CD4-positive, alpha-beta T cell (primary cell): ENCODE results near the gene ST3GAL3. TPM values are rescaled to one million over a fixed set of nuclear protein-coding genes. Genes with fewer than 3 reads are reported as not detected.

Experiments used
- ATAC-seq: fragments of 200-7000 bp; cut with Tn5 transposase; one replicate; pipeline ENCODE4 v1.10.0; 2022; ENCODE audit warnings: mild to moderate bottlenecking; ENCODE audit not compliant: poor library complexity
- CTCF ChIA-PET: fragments of 350-600 bp; sonication (Branson Sonifier 250); formaldehyde crosslinking; loops from one replicate; lab custom pipeline; 2021; ENCODE audit warnings: antibody characterized with exemption, inconsistent platforms; lab: Charles Lee
- POLR2A ChIA-PET: fragments of 350-600 bp; sonication (Branson Sonifier 250); formaldehyde crosslinking; loops from one replicate; lab custom pipeline; 2021; ENCODE audit warnings: antibody characterized with exemption, inconsistent platforms; lab: Charles Lee
- DNase-seq, 14 experiments: peaks; one replicate each; pipeline ENCODE4 v3.0.0-alpha.2; 2013 to 2020; ENCODE audit warnings: mixed read lengths in 2 of 14
- H3K27ac ChIP-seq, 2 donors: one replicate each; pipeline versions ENCODE4 v1.5.1 to v1.7.0; 2013; ENCODE audit warnings: low read length in 2 of 2, low read depth in 1 of 2, mild to moderate bottlenecking in 1 of 2
- H3K27me3 ChIP-seq, 2 experiments: 1 replicate in 1 of 2; 2 replicates in 1 of 2; pipeline versions ENCODE4 v1.6.1 to v1.7.0; 2013; ENCODE audit warnings: low read length in 2 of 2, control low read depth in 1 of 2, mild to moderate bottlenecking in 1 of 2, moderate library complexity in 1 of 2; ENCODE audit not compliant: insufficient read depth in 2 of 2, control insufficient read depth in 1 of 2
- H3K36me3 ChIP-seq: one replicate; pipeline ENCODE4 v1.6.1; 2013; ENCODE audit warnings: low read length, control low read depth; ENCODE audit not compliant: insufficient read depth
- H3K4me1 ChIP-seq: one replicate; pipeline ENCODE4 v1.6.1; 2013; ENCODE audit warnings: low read length, control low read depth; ENCODE audit not compliant: insufficient read depth
- H3K4me3 ChIP-seq: one replicate; pipeline ENCODE4 v1.5.1; 2013; ENCODE audit warnings: mild to moderate bottlenecking, low read length, moderate library complexity
- H3K9me3 ChIP-seq, 2 experiments: 1 replicate in 1 of 2; 2 replicates in 1 of 2; pipeline versions ENCODE4 v1.6.1 to v1.7.0; 2013; ENCODE audit warnings: low read length in 2 of 2, mild to moderate bottlenecking in 2 of 2, control low read depth in 1 of 2, moderate library complexity in 1 of 2; ENCODE audit not compliant: control insufficient read depth in 1 of 2, insufficient read depth in 1 of 2
- H3K27ac Mint-ChIP-seq: one replicate; pipeline ENCODE4 v1.8.0; 2020; ENCODE audit warnings: mixed read lengths
- H3K27me3 Mint-ChIP-seq: one replicate; pipeline ENCODE4 v1.8.0; 2021; ENCODE audit warnings: mixed read lengths
- H3K36me3 Mint-ChIP-seq: one replicate; pipeline ENCODE4 v1.8.0; 2021; ENCODE audit warnings: low read depth, mixed read lengths
- H3K4me1 Mint-ChIP-seq: one replicate; pipeline ENCODE4 v1.8.0; 2021; ENCODE audit warnings: low read depth, mixed read lengths
- H3K4me3 Mint-ChIP-seq: one replicate; pipeline ENCODE4 v1.8.0; 2020; ENCODE audit warnings: mild to moderate bottlenecking, mixed read lengths
- H3K9me3 Mint-ChIP-seq: one replicate; pipeline ENCODE4 v1.8.0; 2020; ENCODE audit warnings: mixed read lengths
- intact Hi-C, 2 experiments: fragments of 100-400 bp; cut with DNase I in 1 of 2; cut with micrococcal nuclease in 1 of 2; formaldehyde crosslinking; loops; one replicate each; pipeline versions ENCODE4 v1.15.1 to v1.9.0; 2023 to 2025; cut with DNase I, micrococcal nuclease
- total RNA-seq, 174 experiments: library from RNA in 2 of 174; stranded (reverse) in 2 of 174; gene quantifications; one replicate each; pipeline ENCODE4 v1.2.3 and lab custom pipeline; 2021 to 2026
- TF ChIP-seq, protein P1 (sequence below): fragments of 200-600 bp; IDR thresholded peaks from one replicate; pipeline ENCODE4 v1.8.0; 2022; ENCODE audit warnings: antibody characterized with exemption, mild to moderate bottlenecking

The ST3GAL3 gene
- total RNA-seq, 2 experiments from 2014 or later, result 17.6 to 20.5 TPM

DNA sequence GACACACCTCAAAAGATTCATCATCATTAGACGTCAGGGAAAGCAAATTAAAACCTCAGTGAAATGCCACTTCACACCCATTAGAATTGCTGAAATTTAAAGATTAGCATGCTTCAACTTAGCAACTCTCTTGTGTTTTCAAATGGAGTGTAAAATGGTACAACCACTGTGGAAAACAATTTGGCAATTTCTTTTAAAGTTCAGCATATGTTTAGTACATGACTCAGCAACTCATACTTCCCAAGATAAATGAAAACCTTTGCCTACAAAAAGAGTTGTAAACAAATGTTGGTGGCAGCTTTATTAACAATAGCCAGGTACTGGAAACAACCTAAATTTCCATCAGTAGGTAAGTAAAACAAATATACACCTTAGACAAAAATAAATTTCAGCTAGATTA, 42.7 kb downstream of the ST3GAL3 start:
- Histone ChIP-seq H3K27ac (no peak overlapping the region), H3K36me3 (no peaks in the 10 kb centered on the region), H3K4me1 (no peaks in the 10 kb centered on the region), H3K27me3 (no peaks in the 10 kb centered on the region), H3K9me3 (no peaks in the 10 kb centered on the region), H3K4me3 (no peak overlapping the region)
- H3K4me3 Mint-ChIP-seq, result no peak overlapping the region
- ATAC-seq, result no peak
- H3K27ac Mint-ChIP-seq, result no peak overlapping the region
- no peaks in the 10 kb centered on the region for H3K27me3 Mint-ChIP-seq
- TF ChIP-seq, protein P1, sequence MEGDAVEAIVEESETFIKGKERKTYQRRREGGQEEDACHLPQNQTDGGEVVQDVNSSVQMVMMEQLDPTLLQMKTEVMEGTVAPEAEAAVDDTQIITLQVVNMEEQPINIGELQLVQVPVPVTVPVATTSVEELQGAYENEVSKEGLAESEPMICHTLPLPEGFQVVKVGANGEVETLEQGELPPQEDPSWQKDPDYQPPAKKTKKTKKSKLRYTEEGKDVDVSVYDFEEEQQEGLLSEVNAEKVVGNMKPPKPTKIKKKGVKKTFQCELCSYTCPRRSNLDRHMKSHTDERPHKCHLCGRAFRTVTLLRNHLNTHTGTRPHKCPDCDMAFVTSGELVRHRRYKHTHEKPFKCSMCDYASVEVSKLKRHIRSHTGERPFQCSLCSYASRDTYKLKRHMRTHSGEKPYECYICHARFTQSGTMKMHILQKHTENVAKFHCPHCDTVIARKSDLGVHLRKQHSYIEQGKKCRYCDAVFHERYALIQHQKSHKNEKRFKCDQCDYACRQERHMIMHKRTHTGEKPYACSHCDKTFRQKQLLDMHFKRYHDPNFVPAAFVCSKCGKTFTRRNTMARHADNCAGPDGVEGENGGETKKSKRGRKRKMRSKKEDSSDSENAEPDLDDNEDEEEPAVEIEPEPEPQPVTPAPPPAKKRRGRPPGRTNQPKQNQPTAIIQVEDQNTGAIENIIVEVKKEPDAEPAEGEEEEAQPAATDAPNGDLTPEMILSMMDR, result no peak
- no peaks in the 10 kb centered on the region for H3K4me1 Mint-ChIP-seq
- DNase-seq, result no peak
- CTCF ChIA-PET, result no interaction called here
- H3K36me3 Mint-ChIP-seq, result peaks cover 27% of the 10 kb centered on the region
- intact Hi-C loops, result no loop called here
- no peaks in the 10 kb centered on the region for H3K9me3 Mint-ChIP-seq
- POLR2A ChIA-PET, result no interaction called here

DNA sequence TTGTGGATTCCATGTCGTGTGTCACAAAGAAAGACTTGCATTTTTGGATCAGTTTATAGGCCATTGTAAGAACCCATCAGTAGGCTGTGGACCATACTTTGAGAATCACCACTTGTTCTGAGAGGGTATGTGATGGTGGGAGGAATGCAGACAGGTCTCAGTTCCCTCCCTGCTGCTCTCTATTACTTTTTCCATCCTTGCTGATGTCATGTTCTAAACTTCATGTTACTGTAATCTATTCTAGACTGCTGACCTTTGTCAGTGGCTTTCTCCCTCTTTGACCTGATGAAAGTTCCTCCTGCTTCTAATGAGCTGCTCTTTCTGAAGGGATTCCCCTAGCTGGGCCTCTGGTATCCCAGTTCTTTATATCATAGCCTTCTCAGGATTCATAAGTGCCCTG, 46.1 kb downstream of the ST3GAL3 start:
- intact Hi-C loops, result no loop called here
- Mint-ChIP-seq H3K27ac (no peak overlapping the region), H3K4me3 (no peak overlapping the region)

DNA sequence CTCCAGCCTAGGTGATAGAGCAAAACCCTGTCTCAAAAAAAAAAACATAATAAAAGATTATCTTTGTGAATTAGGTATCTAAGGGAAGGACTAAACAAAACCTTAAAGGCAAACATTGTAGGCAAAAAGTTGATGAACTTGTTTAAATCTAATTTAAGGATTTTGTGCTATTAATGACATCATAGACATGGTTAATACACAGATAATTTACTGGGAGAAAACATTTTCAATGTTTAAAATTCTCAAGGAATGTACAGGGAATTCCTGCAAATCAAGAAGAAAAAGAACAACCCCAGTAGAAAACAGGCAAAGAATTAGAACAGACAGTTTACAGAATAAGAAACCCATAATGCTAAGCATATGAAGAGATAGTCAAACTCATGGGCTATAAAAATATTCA, 47.6 kb downstream of the ST3GAL3 start:
- Mint-ChIP-seq H3K4me3 (no peak overlapping the region), H3K27me3 (no peaks in the 10 kb centered on the region), H3K27ac (no peak overlapping the region), H3K36me3 (peaks cover 18% of the 10 kb centered on the region), H3K4me1 (no peaks in the 10 kb centered on the region), H3K9me3 (no peaks in the 10 kb centered on the region)
- DNase-seq (no peak), ATAC-seq (no peak)
- Histone ChIP-seq H3K9me3 (no peaks in the 10 kb centered on the region), H3K27me3 (no peaks in the 10 kb centered on the region), H3K4me3 (no peak overlapping the region), H3K4me1 (no peaks in the 10 kb centered on the region), H3K36me3 (no peaks in the 10 kb centered on the region), H3K27ac (no peak overlapping the region)
- TF ChIP-seq, protein P1, result no peak
- intact Hi-C loops, result no loop called here
- CTCF ChIA-PET, result no interaction called here
- POLR2A ChIA-PET, result no interaction called here

More for the DNA sequence above, 46.1 kb downstream of the ST3GAL3 start:
- Mint-ChIP-seq H3K27me3 (no peaks in the 10 kb centered on the region), H3K36me3 (peaks cover 18% of the 10 kb centered on the region), H3K4me1 (no peaks in the 10 kb centered on the region), H3K9me3 (no peaks in the 10 kb centered on the region)
- Histone ChIP-seq H3K27me3 (no peaks in the 10 kb centered on the region), H3K36me3 (no peaks in the 10 kb centered on the region), H3K4me1 (no peaks in the 10 kb centered on the region), H3K27ac (no peak overlapping the region), H3K4me3 (no peak overlapping the region), H3K9me3 (no peaks in the 10 kb centered on the region)
- TF ChIP-seq, protein P1, result no peak
- ChIA-PET CTCF (no interaction called here), POLR2A (no interaction called here)
- no peak for DNase-seq
- ATAC-seq, result no peak
